Mesothelial cell of epicardium (in vitro differentiated cells): ENCODE data around the gene REEP1. TPM values are rescaled to one million over a fixed set of nuclear protein-coding genes. Genes with fewer than 3 reads are reported as not detected.

Experiments used
- DNase-seq, 2 experiments: peaks; one replicate each; pipeline ENCODE4 v3.0.0; 2021; ENCODE audit warnings: low spot score in 2 of 2; ENCODE audit not compliant: unreplicated experiment in 2 of 2
- H3K27ac Mint-ChIP-seq: 2 replicates; pipeline ENCODE4 v1.8.0; 2021; ENCODE audit warnings: mixed read lengths
- H3K27me3 Mint-ChIP-seq: 2 replicates; pipeline ENCODE4 v1.8.0; 2021; ENCODE audit warnings: low read depth, mixed read lengths
- H3K36me3 Mint-ChIP-seq: 2 replicates; pipeline ENCODE4 v1.8.0; 2021; ENCODE audit warnings: mixed read lengths
- H3K4me1 Mint-ChIP-seq: 2 replicates; pipeline ENCODE4 v1.8.0; 2021; ENCODE audit warnings: mixed read lengths
- H3K4me3 Mint-ChIP-seq: 2 replicates; pipeline ENCODE4 v1.8.0; 2021; ENCODE audit warnings: mild to moderate bottlenecking, moderate library complexity, mixed read lengths
- H3K9me3 Mint-ChIP-seq: 2 replicates; pipeline ENCODE4 v1.8.0; 2021; ENCODE audit warnings: mixed read lengths
- total RNA-seq: library from RNA; stranded (reverse); gene quantifications from 3 replicates; pipeline ENCODE4 v1.2.1, GENCODE V29; 2021
- TF ChIP-seq, protein P1 (sequence below): fragments of 200-600 bp; sonication (generic); IDR thresholded peaks from one replicate; pipeline ENCODE4 v1.5.0; 2021; ENCODE audit warnings: antibody characterized with exemption; ENCODE audit not compliant: unreplicated experiment

The REEP1 gene
- total RNA-seq, 1 donor from 2014 or later = 1.9 TPM

DNA sequence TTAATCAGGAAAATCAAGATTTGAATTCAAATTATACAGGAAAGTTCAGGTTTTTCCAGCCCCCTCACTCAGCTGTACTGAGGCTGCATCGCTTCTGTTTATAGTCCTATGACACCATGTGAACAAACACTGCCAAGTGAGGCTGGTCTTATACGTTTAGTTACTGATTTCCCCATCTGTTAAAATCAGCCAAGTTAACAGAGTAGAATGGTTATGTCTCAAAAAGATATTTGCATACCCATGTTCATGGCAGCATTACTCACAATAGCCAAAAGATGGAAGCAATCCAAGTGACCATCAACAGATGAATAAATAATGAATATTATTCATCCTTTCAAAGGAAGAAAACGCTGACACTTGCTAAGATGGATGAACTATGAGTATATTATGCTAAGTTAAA, 43.8 kb downstream of the REEP1 start:
- DNase-seq = no peak
- H3K27ac Mint-ChIP-seq = no peak overlapping the region
- peaks cover 2% of the 10 kb centered on the region for H3K4me1 Mint-ChIP-seq
- H3K9me3 Mint-ChIP-seq = no peaks in the 10 kb centered on the region
- TF ChIP-seq, protein P1, sequence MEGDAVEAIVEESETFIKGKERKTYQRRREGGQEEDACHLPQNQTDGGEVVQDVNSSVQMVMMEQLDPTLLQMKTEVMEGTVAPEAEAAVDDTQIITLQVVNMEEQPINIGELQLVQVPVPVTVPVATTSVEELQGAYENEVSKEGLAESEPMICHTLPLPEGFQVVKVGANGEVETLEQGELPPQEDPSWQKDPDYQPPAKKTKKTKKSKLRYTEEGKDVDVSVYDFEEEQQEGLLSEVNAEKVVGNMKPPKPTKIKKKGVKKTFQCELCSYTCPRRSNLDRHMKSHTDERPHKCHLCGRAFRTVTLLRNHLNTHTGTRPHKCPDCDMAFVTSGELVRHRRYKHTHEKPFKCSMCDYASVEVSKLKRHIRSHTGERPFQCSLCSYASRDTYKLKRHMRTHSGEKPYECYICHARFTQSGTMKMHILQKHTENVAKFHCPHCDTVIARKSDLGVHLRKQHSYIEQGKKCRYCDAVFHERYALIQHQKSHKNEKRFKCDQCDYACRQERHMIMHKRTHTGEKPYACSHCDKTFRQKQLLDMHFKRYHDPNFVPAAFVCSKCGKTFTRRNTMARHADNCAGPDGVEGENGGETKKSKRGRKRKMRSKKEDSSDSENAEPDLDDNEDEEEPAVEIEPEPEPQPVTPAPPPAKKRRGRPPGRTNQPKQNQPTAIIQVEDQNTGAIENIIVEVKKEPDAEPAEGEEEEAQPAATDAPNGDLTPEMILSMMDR = no peak
- no peak overlapping the region for H3K4me3 Mint-ChIP-seq
- H3K36me3 Mint-ChIP-seq = no peaks in the 10 kb centered on the region
- peaks cover 49% of the 10 kb centered on the region for H3K27me3 Mint-ChIP-seq

DNA sequence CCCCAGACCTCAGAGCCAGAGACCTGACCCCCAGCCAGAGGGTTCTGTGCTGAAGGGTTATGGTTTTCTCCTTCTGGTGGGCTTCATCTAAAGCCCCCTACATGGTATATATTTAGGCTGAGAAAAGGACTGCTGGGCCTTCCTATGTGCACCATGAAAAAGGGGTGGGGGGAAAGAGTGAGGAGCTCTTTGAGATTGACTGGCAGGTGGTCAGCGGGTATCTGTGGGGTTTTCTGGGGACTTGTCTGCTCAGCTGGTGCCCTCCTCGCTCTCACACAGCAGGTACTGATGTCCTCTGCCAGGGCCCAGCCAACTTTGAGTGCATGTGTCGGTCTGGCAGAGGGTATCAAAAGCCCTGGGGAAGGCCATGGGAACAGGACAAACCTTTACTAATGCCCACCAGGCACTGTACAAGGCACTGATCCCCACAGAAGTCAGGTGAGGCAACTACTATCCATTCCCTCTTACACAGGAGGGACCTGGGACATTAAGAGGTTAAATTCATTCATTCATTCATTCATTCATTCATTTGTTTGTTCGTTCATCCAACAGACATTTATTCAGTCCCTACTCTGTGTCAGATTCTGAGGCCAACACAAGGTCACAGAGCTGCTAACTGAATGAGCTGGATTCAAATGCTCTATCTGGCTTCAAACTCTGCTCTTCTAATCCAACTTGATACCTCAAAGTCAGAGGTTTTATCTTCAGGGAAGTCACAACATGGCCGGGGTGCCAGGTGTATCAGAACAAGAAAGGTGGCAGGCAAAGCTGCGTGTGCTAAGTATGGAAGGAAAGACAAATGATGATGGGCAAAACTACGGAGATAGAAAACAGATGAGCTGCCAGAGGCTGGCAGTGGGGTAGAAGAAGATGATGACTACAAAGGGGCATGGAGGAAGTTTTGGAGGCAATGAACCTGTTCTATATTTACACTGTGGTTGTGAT, 44.6 kb downstream of the REEP1 start:
- Mint-ChIP-seq H3K36me3 (no peaks in the 10 kb centered on the region), H3K4me3 (no peak overlapping the region), H3K27me3 (peaks cover 45% of the 10 kb centered on the region), H3K4me1 (peaks cover 2% of the 10 kb centered on the region), H3K27ac (no peak overlapping the region), H3K9me3 (no peaks in the 10 kb centered on the region)
- TF ChIP-seq, protein P1 = no peak
- DNase-seq = no peak

DNA sequence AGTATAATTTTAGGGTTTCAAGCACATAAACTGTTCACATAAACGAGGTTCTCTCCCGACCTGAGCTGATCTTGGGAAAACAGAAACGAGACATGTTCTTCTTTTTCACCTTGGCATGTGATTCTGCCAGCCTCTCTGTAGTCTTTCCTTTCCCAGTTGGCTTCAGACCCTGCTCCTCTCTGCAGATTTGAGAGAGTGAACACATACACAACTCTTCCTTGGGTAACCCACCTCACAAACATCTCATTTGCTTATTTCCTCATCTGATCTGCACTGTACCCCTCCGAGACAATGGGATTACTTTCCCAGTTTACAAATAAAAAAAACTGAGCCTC, 46.1 kb downstream of the REEP1 start:
- Mint-ChIP-seq H3K4me3 (no peak overlapping the region), H3K27ac (no peak overlapping the region), H3K36me3 (no peaks in the 10 kb centered on the region)

DNA sequence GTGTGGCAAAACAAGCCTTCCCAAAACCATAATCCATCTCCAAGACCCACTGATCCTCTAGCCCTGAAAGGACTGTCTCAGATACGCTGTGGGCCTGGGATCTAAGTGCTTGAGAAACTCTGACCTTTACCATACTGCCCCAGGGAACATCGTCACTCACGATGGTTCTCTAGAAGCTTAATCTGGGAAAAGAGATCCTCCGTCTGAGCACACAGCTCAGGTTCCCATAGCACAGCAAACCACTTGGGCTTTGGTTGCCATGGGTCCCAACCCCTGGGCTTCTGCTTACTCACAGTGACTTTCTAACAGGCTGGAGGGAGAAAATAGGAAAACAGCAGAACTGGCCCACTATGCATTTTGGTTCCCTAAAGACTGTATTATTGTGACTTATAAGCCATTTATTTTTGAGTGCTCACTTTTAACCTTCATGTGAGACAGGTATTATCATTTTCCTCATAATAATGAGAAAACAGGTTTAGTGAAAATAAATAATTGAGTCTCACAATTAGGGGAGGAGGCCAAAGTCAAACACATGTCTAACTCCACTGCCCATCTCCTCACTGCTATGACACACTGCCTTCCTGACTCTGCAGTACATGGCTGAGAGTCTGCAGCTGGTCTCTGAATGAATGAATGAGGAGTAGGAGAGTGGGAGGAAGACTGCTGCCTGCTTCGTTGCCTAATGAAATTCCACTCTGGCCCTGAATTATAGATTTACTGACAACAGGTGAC, 46.7 kb downstream of the REEP1 start:
- TF ChIP-seq, protein P1 = no peak
- Mint-ChIP-seq H3K9me3 (no peaks in the 10 kb centered on the region), H3K27me3 (peaks cover 36% of the 10 kb centered on the region), H3K4me3 (no peak overlapping the region), H3K4me1 (peaks cover 8% of the 10 kb centered on the region), H3K36me3 (no peaks in the 10 kb centered on the region), H3K27ac (no peak overlapping the region)
- DNase-seq = no peak

More for the DNA sequence above, 46.1 kb downstream of the REEP1 start:
- peaks cover 5% of the 10 kb centered on the region for H3K4me1 Mint-ChIP-seq
- TF ChIP-seq, protein P1 = no peak
- H3K27me3 Mint-ChIP-seq = peaks cover 36% of the 10 kb centered on the region
- no peak for DNase-seq
- no peaks in the 10 kb centered on the region for H3K9me3 Mint-ChIP-seq

DNA sequence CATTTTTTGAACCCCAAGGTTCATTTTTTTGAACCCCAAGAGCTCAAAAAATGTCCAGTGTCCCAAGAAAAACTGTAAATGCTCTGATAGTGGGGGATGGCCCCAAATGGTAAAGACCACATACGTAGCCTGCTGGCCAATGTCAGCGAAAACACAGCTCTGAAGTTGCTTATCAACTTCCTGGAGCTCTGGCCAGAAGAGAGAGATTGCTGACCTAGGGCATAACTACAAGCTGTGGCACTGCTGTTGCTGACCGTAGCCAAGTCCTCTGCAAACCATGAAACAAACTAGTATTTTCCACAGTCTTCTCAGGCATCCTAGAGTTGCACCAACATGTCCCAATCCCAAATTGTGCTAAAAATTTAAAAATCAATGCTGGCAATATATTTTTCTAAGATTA, 50.9 kb downstream of the REEP1 start:
- no peaks in the 10 kb centered on the region for H3K9me3 Mint-ChIP-seq
- no peak overlapping the region for H3K4me3 Mint-ChIP-seq
- H3K4me1 Mint-ChIP-seq = peaks cover 22% of the 10 kb centered on the region
- H3K27ac Mint-ChIP-seq = no peak overlapping the region
- H3K27me3 Mint-ChIP-seq = peaks cover 28% of the 10 kb centered on the region
- DNase-seq = no peak
- no peaks in the 10 kb centered on the region for H3K36me3 Mint-ChIP-seq
- TF ChIP-seq, protein P1 = no peak
